GM21526 (cell line): ENCODE measurements around the gene SH3RF3.

Experiments
- ATAC-seq: cut with Tn5 transposase; IDR thresholded peaks from one replicate; pipeline ENCODE4 v1.9.1; 2021; ENCODE audit warnings: moderate library complexity; ENCODE audit not compliant: unreplicated experiment, low FRiP score

SH3RF3 gene

GRCh38 chr2:109271920-109272319, 142.9 kb downstream of the SH3RF3 start:
- ATAC-seq: no peak

- ATAC-seq: no peak
Measured at GRCh38 chr2:109272461-109272860, 143.5 kb downstream of the SH3RF3 start.

GRCh38 chr2:109275120-109276012, 146.4 kb downstream of the SH3RF3 start:
- no peak for ATAC-seq

GRCh38 chr2:109277406-109277805, 148.4 kb downstream of the SH3RF3 start:
- ATAC-seq: no peak

GRCh38 chr2:109279243-109279860, 150.3 kb downstream of the SH3RF3 start:
- no peak for ATAC-seq

- no peak for ATAC-seq
Measured at GRCh38 chr2:109280804-109281203, 151.8 kb downstream of the SH3RF3 start.

- ATAC-seq: no peak
Measured at GRCh38 chr2:109282360-109282759, 153.4 kb downstream of the SH3RF3 start.

- no peak for ATAC-seq
Measured at GRCh38 chr2:109282865-109283264, 153.9 kb downstream of the SH3RF3 start.

- ATAC-seq: no peak
Measured at GRCh38 chr2:109284826-109285225, 155.8 kb downstream of the SH3RF3 start.

GRCh38 chr2:109285244-109285651, 156.2 kb downstream of the SH3RF3 start:
- ATAC-seq: no peak

GRCh38 chr2:109287413-109287812, 158.4 kb downstream of the SH3RF3 start:
- no peak for ATAC-seq

- no peak for ATAC-seq
Measured at GRCh38 chr2:109287838-109288237, 158.8 kb downstream of the SH3RF3 start.

GRCh38 chr2:109288544-109289368, 159.8 kb downstream of the SH3RF3 start:
- no peak for ATAC-seq

- no peak for ATAC-seq
Measured at GRCh38 chr2:109289504-109290222, 160.7 kb downstream of the SH3RF3 start.

GRCh38 chr2:109290887-109291643, 162.1 kb downstream of the SH3RF3 start:
- no peak for ATAC-seq

- ATAC-seq: no peak
Measured at GRCh38 chr2:109292386-109292785, 163.4 kb downstream of the SH3RF3 start.

- ATAC-seq: no peak
Measured at GRCh38 chr2:109293663-109294062, 164.7 kb downstream of the SH3RF3 start.

GRCh38 chr2:109294523-109294922, 165.5 kb downstream of the SH3RF3 start:
- ATAC-seq: no peak

GRCh38 chr2:109295070-109295780, 166.2 kb downstream of the SH3RF3 start:
- ATAC-seq: no peak
